IPS DF 19.7 (cell line): Measurements from ENCODE around the gene DSCAML1.
"Not testable (repeated sequence)": the region's sequence is repeated elsewhere in the genome, so short reads cannot be mapped to it uniquely, and the experiment has no call there.

Experiments used
- DNase-seq: peaks from one replicate; pipeline ENCODE4 v3.0.0-alpha.2; 2013; ENCODE audit warnings: low read depth, low spot score

Gene DSCAML1

DNA sequence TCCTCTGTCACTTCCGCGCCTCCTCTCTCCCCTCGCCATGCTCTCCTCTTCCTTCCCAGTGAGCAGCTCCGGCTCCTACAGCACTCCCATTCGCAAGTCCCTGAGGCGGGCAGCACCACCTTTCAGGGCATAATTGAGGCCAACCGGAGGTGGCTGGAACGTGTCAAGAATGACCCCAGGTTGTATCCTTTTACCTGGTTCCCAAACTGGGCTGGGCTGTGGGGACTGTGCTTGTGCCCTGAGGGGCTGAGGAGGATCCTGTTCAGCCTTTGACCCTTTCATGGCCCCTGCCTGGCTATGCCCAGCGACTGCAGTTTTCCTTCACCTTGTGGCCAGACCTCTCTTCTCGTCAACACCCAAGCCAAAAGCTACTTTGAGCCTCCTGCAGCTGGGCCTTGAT, 385.3 kb downstream of the DSCAML1 start:
- DNase-seq = no peak

DNA sequence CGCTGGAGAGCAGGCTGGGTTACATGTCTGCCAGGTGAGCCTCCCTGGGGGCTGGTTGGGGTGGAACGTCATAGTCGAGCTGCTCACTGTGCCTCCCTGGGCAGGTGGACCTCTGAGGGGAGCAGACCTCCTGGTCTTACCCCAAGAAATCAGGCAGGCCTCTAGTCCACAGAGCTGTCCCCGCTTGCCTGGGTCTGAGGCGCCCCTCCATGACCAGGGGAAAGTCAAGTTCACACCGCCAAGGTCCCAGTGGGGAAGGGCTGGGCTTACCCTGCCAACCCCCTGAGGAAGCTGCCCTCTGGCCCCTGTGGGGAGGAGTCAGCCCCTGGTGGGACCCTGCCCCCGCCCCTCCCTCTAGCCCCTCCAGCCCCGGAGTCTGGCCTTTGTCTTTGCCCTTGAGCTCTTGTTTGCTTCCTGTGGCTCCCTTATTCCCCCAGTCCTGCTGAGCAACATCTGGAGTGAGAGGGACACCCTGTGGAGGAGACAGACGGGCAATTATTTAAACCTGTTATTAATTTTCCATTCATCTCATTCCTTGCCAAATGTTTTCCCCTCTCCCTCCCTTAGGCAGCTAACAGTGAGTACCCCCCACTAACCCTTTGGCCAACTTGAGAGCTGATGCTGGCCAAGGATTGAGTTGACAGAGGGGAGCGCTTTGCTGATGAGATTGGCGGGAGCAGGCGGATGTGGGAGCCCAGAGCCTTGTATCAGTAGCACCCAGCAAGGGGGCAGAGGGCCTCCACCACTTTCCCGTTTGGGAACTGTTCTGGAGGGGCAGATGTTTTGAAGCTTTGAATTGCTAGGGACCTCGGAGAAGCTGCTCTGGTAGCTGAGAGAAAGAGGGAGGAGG, 385.9 kb downstream of the DSCAML1 start:
- DNase-seq = no peak

DNA sequence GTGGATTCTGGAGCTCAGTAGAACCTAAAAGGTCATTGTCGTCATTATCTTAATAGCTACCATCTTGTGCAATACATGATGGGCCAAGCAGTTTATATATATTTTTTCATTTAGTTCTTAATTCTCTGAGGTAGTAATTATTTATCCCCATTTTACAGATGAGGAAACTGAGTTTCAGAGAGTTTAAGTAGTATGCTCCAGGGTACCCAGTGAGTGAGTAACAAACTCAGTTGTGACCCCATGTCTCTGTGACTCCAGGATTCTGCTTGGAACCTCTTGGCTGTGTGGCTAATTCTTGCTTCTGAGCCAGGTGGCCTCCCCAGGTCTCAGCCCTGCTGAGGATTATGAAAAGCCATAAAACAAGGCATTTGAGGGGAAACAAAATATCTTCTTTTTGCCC, 386.8 kb downstream of the DSCAML1 start:
- no peak for DNase-seq

DNA sequence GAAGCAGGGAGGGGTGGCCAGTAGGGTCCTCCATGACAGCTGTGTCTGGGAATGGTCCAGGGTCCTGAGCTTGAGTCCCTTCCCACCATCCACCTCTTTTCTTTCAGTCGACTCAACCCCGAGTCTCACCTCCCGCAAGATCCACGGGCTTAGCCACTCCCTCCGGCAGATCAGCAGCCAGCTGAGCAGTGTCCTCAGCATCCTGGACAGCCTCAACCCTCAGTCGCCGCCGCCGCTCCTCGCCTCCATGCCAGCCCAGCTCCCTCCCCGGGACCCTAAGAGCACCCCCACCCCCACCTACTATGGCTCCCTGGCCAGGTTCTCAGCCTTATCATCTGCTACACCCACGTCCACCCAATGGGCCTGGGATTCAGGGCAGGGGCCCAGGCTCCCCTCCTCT, 387.5 kb downstream of the DSCAML1 start:
- no peak for DNase-seq

DNA sequence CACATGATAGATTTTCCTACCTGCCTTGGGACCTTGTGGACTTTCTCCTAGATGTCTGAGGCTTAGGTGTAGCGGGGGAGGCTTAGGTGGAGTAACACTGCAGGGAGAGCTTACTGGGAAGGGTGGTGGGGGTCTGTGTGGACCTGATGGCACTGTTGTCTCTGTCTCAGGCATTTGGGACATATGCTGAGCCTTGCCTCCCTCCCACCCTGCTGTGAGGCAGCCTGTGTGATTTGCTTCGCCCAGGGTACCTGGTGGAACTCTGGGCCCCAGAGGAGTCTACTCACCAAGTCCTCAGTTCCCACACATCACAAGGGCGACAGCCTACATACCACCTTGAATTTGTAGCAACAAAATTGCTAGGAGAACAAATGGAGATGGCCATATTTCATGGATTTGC, 388.7 kb downstream of the DSCAML1 start:
- no peak for DNase-seq

DNA sequence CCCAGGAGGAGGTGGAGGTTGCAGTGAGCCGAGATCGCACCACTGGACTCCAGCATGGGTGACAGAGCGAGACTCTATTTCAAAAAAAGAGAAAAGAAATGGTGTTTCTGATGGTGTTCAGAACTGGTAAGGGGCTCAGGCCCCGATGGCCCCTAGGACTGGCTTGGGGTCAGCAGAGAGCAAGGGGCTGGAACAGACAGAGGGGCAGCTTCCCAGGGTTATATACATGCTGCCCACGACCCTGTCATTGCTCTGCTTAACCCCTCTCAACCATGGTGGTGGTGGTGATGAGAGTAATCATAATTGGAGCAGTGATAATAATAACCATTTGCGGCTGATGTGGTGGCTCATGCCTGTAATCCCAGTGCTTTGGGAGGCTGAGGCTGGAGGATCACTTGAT, 390.0 kb downstream of the DSCAML1 start:
- no peak for DNase-seq

DNA sequence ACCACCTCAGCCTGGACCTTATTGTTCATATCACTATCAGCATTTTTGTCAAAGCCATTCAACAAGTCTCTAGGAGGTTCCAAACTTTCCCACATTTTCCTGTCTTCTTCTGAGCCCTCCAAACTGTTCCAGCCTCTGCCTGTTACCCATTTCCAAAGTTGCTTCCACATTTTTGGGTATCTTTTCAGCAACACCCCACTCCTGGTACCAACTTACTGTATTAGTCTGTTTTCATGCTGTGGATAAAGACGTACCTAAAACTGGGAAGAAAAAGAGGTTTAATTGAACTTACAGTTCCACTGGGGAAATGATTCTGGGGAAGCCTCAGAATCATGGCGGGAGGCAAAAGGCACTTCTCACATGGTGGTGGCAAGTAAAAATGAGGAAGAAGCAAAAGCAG, 391.1 kb downstream of the DSCAML1 start:
- DNase-seq = not testable (repeated sequence)

DNA sequence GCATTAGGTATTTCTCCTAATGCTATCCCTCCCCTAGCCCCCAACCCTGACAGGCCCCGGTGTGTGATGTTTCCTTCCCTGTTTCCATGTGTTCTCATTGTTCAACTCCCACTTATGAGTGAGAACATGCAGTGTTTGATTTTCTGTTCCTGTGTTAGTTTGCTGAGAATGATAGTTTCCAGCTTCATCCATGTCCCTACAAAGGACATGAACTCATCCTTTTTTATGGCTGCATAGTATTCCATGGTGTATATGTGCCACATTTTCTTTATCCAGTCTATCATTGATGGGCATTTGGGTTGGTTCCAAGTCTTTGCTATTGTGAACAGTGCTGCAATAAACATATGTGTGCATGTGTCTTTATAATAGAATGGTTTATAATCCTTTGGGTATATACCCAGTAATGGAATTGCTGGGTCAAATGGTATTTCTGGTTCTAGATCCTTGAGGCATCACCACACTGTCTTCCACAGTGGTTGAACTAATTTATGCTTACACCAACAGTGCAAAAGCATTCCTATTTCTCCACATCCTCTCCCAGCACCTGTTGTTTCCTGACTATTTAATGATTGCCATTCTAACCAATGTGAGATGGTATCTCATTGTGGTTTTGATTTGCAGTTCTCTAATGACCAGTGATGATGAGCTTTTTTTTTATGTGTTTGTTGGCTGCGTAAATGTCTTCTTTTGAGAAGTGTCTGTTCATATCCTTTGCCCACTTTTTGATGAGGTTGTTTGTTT, 397.7 kb downstream of the DSCAML1 start:
- not testable (repeated sequence) for DNase-seq

DNA sequence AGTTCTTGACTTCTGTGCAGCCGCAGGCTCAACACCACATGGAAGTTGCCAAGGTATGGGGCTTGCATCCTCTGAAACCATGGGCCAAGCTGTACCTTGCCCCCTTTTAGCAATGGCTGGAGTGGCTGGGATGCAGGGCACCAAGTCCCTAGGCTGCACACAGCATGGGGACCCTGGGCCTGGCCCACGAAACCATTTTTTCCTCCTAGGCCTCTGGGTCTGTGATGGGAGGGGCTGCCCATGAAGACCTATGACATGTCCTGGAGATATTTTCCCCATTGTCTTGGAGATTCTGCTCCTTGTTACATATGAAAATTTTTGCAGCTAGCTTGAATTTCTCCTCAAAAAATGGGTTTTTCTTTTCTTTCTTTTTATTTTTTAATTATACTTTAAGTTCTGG, 398.4 kb downstream of the DSCAML1 start:
- not testable (repeated sequence) for DNase-seq

DNA sequence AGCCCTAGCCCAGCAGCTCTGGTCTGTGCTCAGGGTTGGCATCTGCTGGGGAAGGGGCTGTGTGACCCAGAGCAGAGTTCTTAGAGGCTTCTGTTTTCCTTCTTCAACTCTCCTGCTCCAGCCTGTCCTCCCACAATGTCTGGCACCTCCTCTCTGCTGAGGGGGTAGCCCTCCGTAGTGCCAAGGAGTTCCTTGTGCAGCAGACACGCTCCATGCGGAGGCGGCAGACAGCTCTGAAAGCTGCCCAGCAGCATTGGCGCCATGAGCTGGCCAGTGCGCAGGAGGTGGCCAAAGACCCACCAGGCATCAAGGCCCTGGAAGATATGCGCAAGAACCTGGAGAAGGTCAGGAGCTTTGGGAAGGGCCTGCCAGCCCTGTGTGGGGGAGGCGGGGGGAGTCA, 400.0 kb downstream of the DSCAML1 start:
- DNase-seq = no peak

DNA sequence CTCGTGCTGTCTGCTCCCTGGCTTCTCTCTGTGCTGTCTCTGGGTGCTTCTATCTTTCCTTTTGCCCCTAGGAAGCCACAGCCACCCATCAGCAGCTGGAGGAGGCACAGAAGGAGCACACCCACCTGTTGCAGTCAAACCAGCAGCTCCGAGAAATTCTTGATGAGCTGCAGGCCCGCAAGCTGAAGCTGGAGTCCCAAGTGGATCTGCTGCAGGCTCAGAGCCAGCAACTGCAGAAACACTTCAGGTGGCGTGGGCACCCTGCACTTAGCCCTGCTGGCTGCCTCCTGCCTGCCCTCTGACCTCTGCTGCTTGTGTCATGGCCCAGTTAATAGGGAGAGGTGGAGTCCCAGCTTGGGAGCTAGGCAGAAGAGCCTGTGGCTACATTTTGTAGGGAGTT, 401.5 kb downstream of the DSCAML1 start:
- no peak for DNase-seq

DNA sequence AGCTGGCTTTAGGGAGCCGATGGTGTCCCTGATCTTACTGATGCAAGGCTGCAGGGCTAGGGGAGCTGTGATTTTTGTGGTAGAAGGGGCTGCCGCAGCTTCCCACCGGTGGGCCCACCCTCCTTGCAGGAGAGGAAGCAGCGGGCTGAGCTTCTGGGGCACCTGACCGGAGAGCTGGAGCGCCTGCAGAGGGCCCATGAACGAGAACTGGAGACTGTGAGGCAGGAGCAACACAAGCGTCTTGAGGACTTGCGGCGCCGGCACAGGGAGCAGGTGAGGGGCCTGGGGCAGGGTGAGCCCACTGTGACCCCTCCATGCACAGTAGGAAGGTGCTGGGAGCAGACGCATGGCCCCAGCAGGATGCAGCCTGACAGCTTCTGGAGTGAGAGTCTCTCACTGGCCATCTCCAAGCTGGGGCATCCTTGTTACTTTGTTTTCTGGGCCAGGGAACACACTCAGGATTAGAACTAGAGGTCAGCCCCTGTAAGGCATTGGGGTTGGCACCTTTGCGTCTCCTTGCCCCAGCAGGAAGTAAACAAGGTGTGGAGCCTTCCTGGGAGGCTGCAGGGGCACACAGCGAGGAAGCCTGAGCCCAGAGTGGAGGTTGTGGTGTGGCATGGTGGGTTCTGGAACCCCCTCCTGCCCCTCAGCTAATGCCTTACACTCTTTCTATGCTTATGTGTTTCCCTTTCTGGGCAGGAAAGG, 402.6 kb downstream of the DSCAML1 start:
- DNase-seq = no peak

DNA sequence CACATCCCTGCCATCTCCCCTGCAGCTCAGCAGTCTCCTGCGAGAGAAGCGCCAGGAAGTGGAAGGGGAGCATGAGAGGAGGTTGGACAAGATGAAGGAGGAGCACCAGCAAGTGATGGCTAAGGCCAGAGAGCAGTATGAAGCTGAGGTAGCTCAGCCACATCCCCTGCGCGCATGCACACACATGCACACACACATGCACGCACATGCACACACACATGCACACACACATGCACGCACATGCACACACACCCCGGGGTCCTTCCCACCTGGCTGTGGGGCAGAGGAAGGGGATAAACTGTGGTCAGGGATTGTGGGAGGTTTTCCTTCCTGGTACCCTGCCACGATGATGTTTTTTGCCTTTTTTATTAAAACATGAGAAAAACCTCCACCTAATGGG, 404.0 kb downstream of the DSCAML1 start:
- DNase-seq = no peak

DNA sequence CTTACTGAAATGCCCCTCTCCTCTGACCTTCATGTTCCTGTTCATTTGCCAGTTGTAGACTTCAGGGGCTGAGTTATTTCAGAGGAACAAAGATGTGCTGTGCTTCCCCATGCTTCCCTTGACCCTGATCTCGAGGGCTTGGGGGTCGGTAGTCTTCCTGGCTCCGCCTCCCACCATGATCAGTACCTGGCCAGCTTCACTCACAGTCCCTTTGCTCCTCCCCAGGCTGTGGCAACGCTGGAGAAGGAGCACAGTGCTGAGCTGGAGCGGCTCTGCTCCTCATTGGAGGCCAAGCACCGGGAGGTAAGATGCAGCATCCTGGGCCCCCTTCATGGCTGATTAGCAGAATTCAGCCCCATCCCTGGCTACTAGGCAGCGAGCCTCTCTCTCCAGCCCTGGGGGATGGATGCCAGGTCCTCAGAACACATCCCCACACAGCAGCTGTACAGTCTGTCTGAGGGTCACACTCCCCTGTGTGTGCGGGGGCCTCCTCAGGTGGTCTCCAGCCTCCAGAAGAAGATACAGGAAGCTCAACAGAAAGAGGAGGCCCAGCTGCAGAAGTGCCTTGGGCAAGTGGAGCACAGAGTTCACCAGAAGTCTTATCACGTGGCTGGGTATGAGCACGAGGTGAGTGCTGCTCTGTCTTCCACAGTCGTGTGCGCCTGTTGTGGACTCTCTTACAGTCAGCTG, 404.9 kb downstream of the DSCAML1 start:
- DNase-seq = no peak

DNA sequence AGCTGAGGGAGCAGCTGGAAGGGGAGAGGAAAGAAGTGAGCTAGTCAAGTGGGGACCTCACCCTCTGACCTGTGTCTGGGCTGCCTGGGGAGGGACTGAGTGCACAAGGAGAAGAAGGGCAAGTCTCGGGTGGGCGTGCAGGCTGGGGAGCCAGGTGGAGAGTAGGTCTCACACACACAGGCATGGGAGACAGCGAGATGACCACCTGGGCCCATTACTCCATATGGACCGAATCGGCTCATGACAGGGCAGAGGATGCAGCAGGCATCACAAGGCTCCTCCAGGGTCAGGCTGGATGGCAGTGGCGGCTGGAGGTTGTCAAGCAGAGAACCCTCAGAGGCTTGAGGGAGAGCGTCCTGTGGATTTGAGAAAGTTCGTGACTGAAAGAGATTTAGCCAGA, 405.8 kb downstream of the DSCAML1 start:
- DNase-seq = no peak

DNA sequence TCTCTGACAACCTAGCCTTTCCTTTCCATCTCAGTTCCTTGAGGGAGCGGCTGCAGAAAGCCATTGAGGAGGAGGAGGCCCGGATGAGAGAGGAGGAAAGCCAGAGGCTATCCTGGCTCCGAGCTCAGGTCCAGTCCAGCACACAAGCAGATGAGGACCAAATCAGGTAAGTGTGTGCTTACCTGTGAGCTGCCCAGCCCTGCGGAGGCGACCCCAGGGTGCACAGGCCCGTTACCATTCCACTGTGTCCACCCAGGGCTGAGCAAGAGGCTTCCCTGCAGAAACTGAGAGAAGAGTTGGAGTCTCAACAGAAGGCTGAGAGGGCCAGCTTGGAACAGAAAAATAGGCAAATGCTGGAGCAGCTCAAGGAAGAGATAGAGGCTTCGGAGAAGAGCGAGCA, 406.3 kb downstream of the DSCAML1 start:
- DNase-seq = no peak

DNA sequence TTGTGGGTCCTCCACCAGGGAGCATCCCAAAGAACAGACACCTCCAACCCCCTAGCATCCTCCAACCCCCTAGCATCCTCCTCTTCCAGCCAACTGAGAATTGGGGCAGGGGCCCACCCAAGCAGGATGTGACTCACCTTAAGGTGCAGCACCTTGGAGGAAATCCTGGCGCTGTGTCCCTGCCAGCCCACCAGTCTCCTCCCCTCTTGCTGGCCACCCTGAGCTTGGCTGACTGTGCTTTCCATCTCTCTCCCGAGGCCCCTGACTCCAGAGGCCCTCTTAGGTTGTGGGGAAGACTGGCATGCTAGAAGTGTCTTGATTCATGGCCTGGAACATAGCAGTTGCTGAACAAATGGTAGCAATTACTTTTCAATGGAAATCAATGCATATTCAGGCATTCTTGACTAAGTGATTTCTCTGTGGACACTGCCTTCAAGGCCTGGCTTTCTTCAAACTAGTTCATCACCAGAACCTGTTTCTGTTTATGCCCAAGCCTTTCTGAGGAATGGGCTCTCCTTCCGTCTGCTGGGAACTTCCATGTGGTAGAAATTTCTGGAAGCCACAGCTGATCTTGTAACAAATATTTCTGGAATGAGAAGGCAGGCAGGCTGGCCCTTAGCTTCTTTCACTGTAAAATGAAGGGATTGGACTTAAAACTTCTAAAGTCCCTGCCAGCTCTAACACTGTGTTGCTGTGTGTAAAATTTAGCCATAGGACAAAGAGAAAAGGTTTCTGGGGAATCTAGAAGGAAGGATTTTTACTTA, 408.8 kb downstream of the DSCAML1 start:
- no peak for DNase-seq

DNA sequence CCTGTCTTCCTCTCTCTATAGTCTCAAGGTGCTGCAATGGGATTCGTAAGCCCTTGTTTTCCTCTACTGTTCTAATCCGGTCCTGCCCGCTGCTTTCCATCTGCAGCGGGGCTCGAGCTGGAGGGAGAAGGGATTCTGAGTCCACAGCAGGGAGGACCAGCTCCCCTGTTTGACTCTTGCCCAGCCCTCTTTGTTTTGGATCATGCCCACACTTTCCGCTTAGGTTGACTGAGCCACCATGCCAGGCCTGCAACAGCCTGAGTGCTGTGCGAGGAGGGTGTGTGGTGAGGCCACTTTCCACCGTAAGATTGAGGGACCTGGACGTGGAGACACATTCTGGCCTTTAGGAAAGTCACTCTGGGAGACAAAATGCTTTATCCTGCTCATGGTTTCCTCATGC, 411.1 kb downstream of the DSCAML1 start:
- no peak for DNase-seq

DNA sequence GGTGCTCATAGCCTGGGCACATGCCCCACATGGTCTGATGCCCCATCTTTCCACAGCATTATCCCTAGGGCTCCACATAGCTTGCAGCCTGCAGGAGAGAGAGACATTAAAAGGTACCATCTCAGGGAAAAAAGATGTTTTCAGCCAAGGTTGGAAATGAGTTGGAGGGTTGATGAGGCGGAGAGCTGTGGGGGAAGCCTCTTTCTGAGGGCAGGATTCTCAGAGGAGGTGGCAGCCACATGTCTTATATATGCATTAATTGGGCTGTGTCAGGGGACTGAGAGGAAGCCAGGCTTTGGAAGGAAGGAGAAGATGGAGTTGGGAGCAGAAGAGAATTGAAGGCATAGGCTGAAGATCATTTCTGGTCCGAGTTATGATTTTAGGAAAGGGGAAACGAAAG, 411.5 kb downstream of the DSCAML1 start:
- no peak for DNase-seq

DNA sequence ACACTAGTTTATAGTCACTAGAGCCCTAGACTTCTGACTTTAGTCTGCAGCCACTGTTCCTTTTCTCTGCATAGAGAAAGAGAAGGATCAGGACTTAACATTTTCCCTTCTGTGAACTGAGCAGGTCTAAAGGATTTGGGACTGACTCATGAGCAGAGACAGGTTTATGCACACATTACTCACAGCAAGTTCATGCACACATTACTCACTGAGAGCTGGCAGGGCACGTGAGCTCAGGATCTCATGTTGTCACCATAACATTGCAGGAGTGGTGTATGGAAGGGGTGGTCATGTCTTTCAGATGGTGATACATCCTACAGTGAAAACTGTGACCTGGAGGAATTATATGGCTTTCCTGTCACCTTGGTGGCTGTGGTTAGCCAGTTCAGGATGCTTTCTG, 413.0 kb downstream of the DSCAML1 start:
- no peak for DNase-seq

DNA sequence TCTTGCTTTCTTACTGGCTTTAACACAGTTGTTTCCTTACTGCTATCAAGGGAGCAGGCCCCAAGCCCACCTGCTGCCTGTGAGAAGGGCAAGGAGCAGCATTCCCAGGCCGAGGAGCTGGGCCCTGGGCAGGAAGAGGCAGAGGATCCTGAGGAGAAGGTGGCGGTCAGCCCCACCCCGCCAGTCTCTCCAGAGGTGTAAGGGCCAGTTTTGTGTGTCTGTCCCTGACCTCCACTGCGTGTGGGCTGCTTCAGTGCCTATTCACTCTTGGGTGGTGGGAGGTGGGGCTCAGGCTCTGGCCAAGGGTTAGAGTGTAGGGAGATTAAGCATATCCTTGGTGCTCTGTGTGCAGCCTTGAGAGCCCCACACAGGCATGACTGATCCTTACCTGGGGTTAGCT, 414.3 kb downstream of the DSCAML1 start:
- no peak for DNase-seq
